Muscle layer of colon (tissue), 2 donors: ENCODE measurements around the gene ENO1.
"Not testable (repeated sequence)": the region's sequence is repeated elsewhere in the genome, so short reads cannot be mapped to it uniquely, and the experiment has no call there.

Source experiments
- H3K27ac ChIP-seq: one replicate; pipeline ENCODE4 v1.7.0; 2013; ENCODE audit warnings: low read depth, mild to moderate bottlenecking, low read length, moderate library complexity
- H3K27me3 ChIP-seq, 2 donors: one replicate each; pipeline ENCODE4 v1.7.0; 2013; ENCODE audit warnings: low read length in 2 of 2, mild to moderate bottlenecking in 2 of 2; ENCODE audit not compliant: insufficient read depth in 2 of 2, control insufficient read depth in 1 of 2
- H3K36me3 ChIP-seq: one replicate; pipeline ENCODE4 v1.7.0; 2013; ENCODE audit warnings: mild to moderate bottlenecking, low read length; ENCODE audit not compliant: insufficient read depth
- H3K4me1 ChIP-seq: one replicate; pipeline ENCODE4 v1.7.0; 2013; ENCODE audit warnings: mild to moderate bottlenecking, low read length; ENCODE audit not compliant: insufficient read depth
- H3K4me3 ChIP-seq, 2 donors: one replicate each; pipeline ENCODE4 v1.7.0; 2013; ENCODE audit warnings: low read length in 2 of 2, low read depth in 1 of 2, mild to moderate bottlenecking in 1 of 2, moderate library complexity in 1 of 2
- H3K9ac ChIP-seq: one replicate; pipeline ENCODE4 v1.7.0; 2013; ENCODE audit warnings: low read length
- H3K9me3 ChIP-seq: one replicate; pipeline ENCODE4 v1.7.0; 2013; ENCODE audit warnings: mild to moderate bottlenecking, low read length
- donor health status: abdominal sarcoma.
- donor health status: Adenocarcinoma of cecum.

Gene ENO1

DNA sequence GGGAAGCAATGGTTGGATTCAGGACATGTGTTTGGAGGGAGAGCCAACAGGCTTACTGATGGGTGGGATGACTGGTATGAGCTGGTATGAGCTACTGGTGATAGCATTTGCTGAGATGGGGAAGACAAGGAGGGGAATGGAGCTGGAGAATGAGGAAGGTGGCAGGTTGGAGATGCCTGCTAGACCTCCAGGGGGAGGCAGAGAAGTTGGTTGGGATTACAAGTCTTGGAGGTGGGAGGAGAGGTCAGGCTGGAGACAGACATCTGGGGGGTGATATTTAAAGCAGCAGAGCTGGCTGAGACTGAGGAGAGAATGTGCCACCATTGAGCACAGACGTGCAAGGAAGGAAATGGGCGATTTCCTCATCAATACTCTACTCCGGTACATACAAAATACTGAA is 31.8 kb upstream of the ENO1 start:
- H3K4me3 ChIP-seq, result no peak overlapping the region
- no peaks in the 10 kb centered on the region for H3K36me3 ChIP-seq
- H3K9me3 ChIP-seq, result no peaks in the 10 kb centered on the region
- no peak overlapping the region for H3K9ac ChIP-seq
- no peak overlapping the region for H3K27ac ChIP-seq
- no peaks in the 10 kb centered on the region for H3K4me1 ChIP-seq
- no peaks in the 10 kb centered on the region for H3K27me3 ChIP-seq

DNA sequence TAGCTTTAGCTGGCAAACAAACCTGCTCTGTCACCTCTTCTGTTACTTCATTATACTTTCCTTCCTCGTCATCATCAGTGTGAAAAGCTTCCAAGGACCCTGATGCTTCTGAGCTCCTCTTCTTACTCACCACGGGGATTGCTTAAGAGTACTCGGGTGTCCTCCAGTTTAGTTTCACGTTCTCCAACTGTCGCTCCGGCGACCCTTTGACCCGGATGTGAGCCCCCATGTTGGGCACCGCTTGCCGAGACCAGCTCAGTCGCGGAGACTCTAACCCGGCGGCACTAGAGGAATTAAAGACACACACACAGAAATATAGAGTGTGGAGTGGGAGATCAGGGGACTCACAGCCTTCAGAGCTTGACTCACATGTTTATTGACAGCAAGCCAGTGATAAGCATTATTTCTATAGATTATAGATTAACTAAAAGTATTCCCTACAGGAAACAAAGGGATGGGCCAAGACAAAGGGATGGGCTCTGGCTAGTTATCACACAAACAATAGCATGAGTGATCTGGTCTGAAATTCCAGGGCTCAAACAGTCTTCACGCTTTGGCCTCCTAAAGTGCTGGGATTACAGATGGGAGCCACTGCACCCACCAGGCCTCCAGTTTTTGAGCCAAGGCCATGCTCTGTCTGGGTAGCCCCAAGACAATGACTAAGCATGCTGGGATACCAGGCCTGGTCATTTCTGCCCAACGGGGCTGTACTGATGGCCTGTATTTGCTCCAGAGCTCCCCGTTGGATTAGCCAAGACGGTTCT is 30.1 kb upstream of the ENO1 start:
- Histone ChIP-seq H3K36me3 (no peaks in the 10 kb centered on the region), H3K27ac (no peak overlapping the region), H3K9me3 (no peaks in the 10 kb centered on the region)

DNA sequence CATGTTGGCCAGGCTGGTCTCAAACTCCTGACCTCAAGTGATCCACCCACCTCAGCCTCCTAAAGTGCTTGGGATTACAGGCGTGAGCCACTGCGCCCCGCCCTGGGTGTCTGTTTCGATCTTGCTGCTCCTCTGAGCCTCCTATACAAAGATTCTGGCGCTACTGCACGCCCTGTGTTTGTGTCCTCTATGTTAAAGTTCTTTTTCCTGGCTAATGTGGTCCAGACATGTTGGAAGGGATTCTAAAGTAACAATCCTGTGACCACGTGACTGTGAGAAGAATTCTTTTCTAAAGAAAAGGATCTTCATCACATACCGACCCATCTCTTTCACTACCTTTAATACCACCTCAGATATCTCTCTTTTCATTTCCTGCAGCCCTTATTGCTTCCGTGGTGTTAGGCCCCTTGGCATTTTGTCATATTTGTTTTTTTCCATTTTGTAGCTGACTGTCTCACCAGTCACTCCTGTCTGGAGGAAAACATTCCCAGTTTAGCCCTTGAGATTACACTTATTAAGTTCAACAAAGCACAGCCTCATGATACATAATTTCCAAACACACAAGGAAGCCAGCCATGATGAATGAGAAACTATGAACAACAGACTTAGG is 27.2 kb upstream of the ENO1 start:
- no peaks in the 10 kb centered on the region for H3K27me3 ChIP-seq
- peaks cover 6% of the 10 kb centered on the region for H3K4me1 ChIP-seq
- no peak overlapping the region for H3K9ac ChIP-seq
- no peak overlapping the region for H3K27ac ChIP-seq
- no peak overlapping the region for H3K4me3 ChIP-seq
- H3K36me3 ChIP-seq, result no peaks in the 10 kb centered on the region
- no peaks in the 10 kb centered on the region for H3K9me3 ChIP-seq

More for the DNA sequence above, 30.1 kb upstream of the ENO1 start:
- Histone ChIP-seq H3K9ac (no peak overlapping the region), H3K4me3 (no peak overlapping the region), H3K4me1 (peaks cover 6% of the 10 kb centered on the region), H3K27me3 (no peaks in the 10 kb centered on the region)

DNA sequence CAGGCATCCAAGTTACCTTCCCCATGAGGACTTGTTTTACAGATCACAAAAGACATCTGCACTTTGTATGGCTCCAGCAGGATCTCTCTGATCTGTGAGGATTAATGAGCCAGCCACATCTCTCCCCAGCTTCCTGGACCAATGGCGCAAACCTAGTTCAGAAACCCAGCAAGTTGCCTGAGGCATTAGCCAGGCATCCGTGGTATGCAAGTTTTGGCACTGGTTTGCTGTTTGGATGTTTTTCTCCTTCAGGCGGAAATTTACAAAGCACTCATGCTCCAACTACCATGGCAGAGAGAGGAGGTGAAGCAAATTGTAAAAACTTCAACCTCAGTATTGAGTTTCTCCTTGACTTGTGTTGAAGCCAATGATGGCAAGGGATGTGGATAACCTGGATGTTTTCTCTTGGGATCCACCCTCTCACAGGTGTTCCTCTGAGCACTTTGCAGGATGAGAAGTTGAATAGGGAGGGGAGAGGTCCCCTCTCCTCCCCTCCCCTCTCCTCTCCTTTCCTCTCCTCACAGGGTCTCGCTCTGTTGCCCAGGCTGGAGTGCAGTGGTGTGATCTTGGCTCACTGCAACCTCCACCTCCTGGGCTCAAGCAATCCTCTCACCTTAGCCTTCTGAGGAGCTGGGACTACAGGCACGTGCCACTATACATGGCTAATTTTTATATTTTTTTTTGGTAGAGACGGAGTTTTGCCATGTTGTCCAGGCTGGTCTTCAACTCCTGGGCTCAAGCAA is 25.6 kb upstream of the ENO1 start:
- H3K27me3 ChIP-seq, result no peaks in the 10 kb centered on the region
- no peaks in the 10 kb centered on the region for H3K9me3 ChIP-seq
- H3K4me1 ChIP-seq, result peaks cover 6% of the 10 kb centered on the region
- H3K36me3 ChIP-seq, result no peaks in the 10 kb centered on the region
- no peak overlapping the region for H3K4me3 ChIP-seq
- H3K9ac ChIP-seq, result no peak overlapping the region
- no peak overlapping the region for H3K27ac ChIP-seq

DNA sequence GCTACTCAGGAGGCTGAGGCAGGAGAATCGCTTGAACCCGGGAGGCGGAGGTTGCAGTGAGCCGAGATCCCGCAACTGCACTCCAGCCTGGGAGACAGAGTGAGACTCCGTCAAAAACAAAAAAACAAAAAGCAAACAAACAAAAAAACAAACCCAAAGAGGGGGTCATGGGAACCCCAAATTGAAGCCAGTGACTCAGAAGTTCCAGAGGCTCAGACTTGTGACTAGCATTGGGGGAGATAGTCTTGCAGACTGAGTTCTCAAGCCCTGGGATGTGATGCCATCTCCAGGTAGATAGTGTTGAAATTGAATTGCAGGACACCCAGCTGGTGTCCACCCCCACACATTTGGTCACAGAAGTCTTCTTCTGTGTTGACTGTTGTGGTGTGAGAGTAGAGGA is 24.9 kb upstream of the ENO1 start:
- H3K4me3 ChIP-seq, result no peak overlapping the region
- H3K27me3 ChIP-seq, result no peaks in the 10 kb centered on the region
- H3K27ac ChIP-seq, result no peak overlapping the region
- no peak overlapping the region for H3K9ac ChIP-seq
- H3K36me3 ChIP-seq, result no peaks in the 10 kb centered on the region
- H3K9me3 ChIP-seq, result no peaks in the 10 kb centered on the region
- peaks cover 6% of the 10 kb centered on the region for H3K4me1 ChIP-seq

DNA sequence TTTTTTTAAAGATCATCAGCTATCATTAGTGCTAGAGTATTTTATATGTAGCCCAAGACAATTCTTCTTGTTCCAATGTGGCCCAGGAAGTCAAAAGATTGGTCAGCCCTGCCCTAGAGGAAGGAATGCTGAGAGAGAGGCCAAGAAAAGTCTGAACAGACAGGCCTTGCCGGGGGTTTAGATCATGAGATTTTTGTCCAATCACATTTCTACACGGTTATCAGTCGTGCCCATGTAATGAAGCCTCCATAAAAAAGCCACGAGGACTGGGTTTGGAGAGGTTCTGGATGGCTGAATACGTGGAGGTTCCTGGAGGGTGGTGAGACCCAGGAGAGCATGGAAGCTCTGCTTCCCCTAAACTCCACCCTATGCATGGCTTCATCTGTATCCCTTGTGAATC is 24.3 kb upstream of the ENO1 start:
- peaks cover 6% of the 10 kb centered on the region for H3K4me1 ChIP-seq
- no peak overlapping the region for H3K9ac ChIP-seq
- H3K36me3 ChIP-seq, result no peaks in the 10 kb centered on the region
- H3K27ac ChIP-seq, result no peak overlapping the region
- H3K9me3 ChIP-seq, result no peaks in the 10 kb centered on the region
- H3K4me3 ChIP-seq, result no peak overlapping the region
- no peaks in the 10 kb centered on the region for H3K27me3 ChIP-seq

DNA sequence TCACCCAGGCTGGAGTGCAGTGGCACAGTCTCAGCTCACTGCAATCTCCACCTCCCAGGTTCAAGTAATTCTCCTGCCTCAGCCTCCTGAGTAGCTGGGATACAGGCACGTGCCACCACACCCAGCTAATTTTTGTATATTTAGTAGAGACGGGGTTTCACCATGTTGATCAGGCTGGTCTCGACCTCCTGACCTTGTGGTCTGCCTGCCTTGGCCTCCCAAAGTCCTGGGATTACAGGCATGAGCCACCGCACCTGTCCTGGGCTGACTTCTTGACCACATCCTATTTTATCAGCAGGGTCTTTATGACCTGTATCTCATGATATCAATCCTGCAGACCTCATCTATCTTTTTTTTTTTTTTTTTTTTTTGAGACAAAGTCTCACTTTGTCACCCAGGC is 22.2 kb upstream of the ENO1 start:
- not testable (repeated sequence) for H3K4me3 ChIP-seq, H3K9me3 ChIP-seq, H3K27ac ChIP-seq, H3K36me3 ChIP-seq, H3K9ac ChIP-seq, H3K27me3 ChIP-seq, H3K4me1 ChIP-seq

DNA sequence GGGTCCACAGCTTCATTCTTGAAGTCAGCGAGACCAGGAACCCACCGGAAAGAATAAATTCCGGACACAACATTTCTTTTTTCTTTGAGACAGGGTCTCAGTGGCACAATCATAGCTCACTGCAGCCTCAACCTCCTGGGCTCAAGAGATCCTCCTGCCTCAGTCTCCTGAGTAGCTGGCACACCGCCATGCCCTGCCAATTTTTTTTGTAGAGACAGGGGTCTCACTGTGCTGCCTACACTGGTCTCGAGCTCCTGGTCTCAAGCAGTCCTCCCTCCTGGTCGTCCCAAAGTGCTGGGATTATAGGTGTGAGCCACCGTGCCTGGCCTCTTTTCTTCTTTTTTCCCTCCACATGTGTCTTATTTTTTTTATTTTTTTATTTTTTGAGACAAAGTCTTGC is 20.6 kb upstream of the ENO1 start:
- Histone ChIP-seq H3K36me3 (no peaks in the 10 kb centered on the region), H3K4me3 (no peak overlapping the region), H3K4me1 (peaks cover 4% of the 10 kb centered on the region), H3K9ac (no peak overlapping the region), H3K9me3 (no peaks in the 10 kb centered on the region), H3K27ac (no peak overlapping the region), H3K27me3 (no peaks in the 10 kb centered on the region)

DNA sequence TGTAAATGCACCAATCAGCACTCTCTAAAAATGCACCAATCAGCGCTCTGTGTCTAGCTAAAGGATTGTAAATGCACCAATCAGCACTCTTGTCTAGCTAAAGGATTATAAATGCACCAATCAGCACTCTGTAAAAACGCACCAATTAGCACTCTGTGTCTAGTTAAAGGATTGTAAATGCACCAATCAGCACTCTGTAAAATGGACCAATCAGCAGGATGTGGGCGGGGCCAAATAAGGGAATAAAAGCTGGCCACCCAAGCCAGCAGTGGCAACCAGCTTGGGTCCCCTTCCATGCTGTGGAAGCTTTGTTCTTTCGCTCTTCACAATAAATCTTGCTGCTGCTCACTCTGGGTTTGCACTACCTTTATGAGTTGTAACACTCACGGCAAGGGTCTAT is 19.9 kb upstream of the ENO1 start:
- H3K4me3 ChIP-seq, H3K4me1 ChIP-seq, H3K27me3 ChIP-seq, H3K27ac ChIP-seq, H3K9ac ChIP-seq, H3K36me3 ChIP-seq, H3K9me3 ChIP-seq: not testable (repeated sequence)

DNA sequence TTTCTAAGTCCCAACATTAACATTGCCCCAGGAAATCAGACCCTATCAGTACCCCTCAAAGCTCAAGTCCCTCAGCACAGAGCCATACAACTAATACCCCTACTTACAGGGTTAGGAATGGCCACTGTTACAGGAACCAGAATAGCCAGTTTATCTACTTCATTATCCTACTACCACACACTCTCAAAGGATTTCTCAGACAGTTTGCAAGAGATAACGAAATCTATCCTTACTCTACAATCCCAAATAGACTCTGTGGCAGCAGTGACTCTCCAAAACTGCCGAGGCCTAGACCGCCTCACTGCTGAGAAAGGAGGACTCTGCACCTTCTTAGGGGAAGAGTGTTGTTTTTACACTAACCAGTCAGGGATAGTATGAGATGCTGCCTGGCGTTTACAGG is 19.0 kb upstream of the ENO1 start:
- not testable (repeated sequence) for H3K27ac ChIP-seq, H3K4me3 ChIP-seq, H3K4me1 ChIP-seq

DNA sequence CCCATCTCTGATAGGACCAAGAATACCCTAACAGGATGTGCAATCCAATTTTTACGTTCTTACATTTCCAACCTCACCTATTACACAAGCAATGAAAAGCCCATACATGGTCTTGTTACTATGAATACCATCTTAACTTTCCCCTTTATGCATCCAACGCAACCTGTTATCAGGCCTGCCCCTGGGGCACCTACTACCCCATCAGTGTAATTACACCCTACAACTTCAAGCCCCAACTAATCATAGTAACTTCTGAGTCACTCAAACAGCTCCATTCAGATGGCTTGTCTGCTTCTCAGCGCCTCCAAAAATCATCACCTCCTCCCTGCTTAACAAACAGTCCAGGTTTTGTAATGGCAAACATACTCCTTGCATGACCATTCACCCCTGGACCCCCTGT is 18.3 kb upstream of the ENO1 start:
- H3K9ac ChIP-seq, H3K9me3 ChIP-seq, H3K4me3 ChIP-seq: not testable (repeated sequence)

More for the DNA sequence above, 19.0 kb upstream of the ENO1 start:
- H3K9me3 ChIP-seq, H3K36me3 ChIP-seq, H3K9ac ChIP-seq, H3K27me3 ChIP-seq: not testable (repeated sequence)

More for the DNA sequence above, 18.3 kb upstream of the ENO1 start:
- not testable (repeated sequence) for H3K36me3 ChIP-seq, H3K27me3 ChIP-seq, H3K4me1 ChIP-seq, H3K27ac ChIP-seq
